C4-2B (cell line): Measurements from ENCODE around the gene SERTAD4.

Experiments used
- H3K27ac ChIP-seq: fragments of 450-650 bp; 2 replicates; pipeline ENCODE4 v1.5.1; 2017
- CTCF ChIP-seq: fragments of 450-650 bp; conservative IDR thresholded peaks from 2 replicates; pipeline ENCODE4 v1.5.1; 2017; ENCODE audit warnings: mild to moderate bottlenecking
- ZFX ChIP-seq: fragments of 450-650 bp; IDR thresholded peaks from 2 replicates; pipeline ENCODE4 v1.6.1; 2017

The SERTAD4 gene

DNA sequence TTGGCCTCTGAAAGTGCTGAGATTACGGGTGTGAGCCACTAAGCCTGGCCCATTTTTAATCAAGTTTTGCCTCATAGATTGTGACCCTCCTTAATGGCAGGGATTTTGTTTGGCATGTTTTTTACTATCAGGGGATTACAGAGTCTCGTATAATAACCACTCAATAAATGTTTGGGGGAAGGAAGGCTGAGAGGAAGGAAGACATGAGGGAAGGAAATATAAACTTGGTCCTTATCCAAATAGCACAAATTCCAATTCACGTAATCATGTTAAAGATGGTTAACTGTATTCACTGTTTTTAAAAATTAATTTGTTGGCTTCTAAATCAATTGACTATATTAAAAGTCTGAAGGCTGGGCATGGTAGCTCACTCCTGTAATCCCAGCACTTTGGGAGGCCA, 30.9 kb upstream of the SERTAD4 start:
- TF ChIP-seq CTCF (no peak), ZFX (no peak)
- no peak overlapping the region for H3K27ac ChIP-seq

DNA sequence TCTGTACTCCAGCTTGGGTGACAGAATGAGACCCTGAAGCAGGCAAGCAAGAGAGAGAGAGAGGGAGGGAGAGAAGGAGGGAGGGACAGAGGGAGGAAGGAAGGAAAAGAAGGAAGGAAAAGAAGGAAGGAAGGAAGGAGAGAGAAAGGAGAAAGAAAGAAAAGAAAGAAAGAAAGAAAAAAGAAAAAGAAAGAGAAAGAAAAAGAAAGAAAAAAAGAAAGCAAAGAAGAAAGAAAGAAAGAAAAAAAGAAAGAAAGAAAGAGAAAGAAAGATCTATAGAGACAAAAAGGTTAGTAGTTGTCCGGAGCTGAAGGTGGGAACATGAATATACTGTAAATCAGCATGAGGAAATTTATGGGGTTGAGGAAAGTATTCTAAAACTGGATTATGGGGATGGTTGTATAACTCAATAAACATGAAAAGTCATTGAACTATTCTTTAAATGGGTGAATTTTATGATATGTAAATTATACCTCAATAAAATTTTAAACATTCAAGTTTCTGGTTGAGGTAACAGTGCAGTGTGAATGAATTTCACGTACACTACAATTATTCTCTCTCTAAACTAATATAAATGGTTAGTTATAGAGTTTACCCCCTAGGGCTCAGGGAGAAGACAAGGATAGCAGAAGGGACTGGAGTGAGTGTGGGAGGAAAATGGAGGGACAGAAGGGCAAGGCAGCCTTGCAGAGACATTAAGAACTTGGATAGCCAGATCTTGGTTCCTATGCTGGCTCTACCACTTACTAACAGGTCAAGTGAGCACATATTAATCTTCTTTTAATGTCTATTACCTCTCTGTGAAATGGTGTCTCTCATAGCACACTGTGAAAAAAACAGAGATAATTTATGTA, 24.8 kb upstream of the SERTAD4 start:
- no peak overlapping the region for H3K27ac ChIP-seq
- TF ChIP-seq CTCF (no peak), ZFX (no peak)

DNA sequence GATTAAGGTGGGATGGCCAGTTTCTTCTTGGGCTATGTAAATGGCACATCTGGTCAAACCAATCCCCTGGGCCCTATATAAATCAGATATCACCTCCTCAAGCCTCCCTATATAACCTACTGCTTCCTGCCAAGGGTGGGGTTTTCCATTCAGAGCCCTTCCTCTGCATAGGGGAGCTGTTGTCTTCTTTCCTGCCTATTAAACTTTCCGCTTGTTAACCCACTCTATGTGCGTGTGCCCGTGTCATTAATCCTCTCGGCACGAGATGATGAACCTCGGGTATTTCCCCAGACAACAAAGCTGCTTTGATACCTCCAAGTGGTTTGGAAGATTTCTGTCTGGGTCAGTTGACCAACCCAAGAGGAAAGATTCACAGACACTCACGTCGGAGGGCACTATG, 19.3 kb upstream of the SERTAD4 start:
- no peak overlapping the region for H3K27ac ChIP-seq
- TF ChIP-seq ZFX = no peak
- no peak for TF ChIP-seq CTCF

GRCh38 chr1:210214573-210215409, 17.8 kb upstream of the SERTAD4 start:
- no peak for TF ChIP-seq ZFX
- TF ChIP-seq CTCF = no peak
- H3K27ac ChIP-seq = no peak overlapping the region

GRCh38 chr1:210217482-210217881, 15.1 kb upstream of the SERTAD4 start:
- TF ChIP-seq ZFX (no peak), CTCF (no peak)
- H3K27ac ChIP-seq = no peak overlapping the region

- no peak overlapping the region for H3K27ac ChIP-seq
- no peak for TF ChIP-seq CTCF
- no peak for TF ChIP-seq ZFX
These were observed 14.5 kb upstream of the SERTAD4 start for GRCh38 chr1:210218047-210218446.

DNA sequence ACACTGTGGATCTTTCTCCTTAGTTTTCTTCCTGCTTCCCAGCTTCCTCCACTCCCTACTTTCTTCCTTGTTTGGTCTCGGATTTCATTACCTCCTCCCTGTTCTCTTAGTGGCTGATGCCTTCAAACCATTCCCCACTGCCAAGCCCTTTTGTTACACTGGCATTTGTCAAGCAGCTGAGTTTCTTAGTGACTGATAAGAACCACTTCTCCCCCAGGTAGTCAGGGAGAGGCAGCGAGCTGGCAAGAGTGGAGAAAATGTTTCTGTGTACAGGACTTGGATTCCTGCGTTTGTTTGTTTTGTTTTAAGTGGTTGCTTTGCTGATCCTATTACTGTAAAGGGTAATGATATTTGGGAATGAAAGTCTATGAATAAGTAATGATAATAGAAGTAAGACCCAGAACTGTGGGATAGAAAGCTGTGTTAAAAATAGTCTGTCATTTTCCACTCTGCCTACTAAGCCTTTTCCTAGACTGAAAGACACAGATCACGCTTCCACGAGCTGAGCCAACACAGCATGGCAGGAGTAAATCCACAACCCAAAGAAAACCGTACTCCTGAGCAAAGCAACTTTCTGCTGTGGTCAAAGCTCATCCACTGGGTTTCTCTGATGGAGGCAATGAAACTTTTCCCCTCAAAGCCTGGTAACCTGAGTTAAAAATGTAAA, 10.1 kb upstream of the SERTAD4 start:
- no peak overlapping the region for H3K27ac ChIP-seq
- TF ChIP-seq CTCF (no peak), ZFX (no peak)
